ENCODE data around the gene MAP3K13.
"Not testable (repeated sequence)": the region's sequence is repeated elsewhere in the genome, so short reads cannot be mapped to it uniquely, and the experiment has no call there.

The MAP3K13 gene

DNA sequence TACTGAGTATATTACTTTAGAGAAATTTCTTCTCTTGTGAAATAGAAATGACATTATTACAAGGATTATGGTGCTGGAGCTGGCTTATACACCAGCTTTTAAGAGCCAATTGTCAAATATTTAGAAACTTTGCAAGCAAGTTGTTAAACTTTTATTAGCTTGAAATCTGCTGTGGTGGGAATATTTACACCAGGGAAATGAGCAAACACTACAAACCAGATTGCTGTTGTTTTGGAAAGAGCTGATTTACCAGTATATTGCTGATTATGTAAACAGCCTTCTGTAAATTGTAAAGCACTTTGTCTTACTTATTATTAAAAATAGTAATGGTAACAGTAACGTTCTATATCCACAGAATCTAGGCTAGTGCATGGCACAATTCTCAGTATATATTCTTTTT lies 61.5 kb downstream of the MAP3K13 start:
- TF ChIP-seq, protein P1, sequence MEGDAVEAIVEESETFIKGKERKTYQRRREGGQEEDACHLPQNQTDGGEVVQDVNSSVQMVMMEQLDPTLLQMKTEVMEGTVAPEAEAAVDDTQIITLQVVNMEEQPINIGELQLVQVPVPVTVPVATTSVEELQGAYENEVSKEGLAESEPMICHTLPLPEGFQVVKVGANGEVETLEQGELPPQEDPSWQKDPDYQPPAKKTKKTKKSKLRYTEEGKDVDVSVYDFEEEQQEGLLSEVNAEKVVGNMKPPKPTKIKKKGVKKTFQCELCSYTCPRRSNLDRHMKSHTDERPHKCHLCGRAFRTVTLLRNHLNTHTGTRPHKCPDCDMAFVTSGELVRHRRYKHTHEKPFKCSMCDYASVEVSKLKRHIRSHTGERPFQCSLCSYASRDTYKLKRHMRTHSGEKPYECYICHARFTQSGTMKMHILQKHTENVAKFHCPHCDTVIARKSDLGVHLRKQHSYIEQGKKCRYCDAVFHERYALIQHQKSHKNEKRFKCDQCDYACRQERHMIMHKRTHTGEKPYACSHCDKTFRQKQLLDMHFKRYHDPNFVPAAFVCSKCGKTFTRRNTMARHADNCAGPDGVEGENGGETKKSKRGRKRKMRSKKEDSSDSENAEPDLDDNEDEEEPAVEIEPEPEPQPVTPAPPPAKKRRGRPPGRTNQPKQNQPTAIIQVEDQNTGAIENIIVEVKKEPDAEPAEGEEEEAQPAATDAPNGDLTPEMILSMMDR (IDR thresholded peaks at IDR 0.05; ENCODE audit: extremely low read depth, insufficient read depth, missing control alignments): no peak
- DNase-seq (ENCODE audit: low spot score): no peak
- in situ Hi-C loops (cut with MboI; ENCODE audit: low pct_unique_long_range_greater_than_20kb, low sequenced_read_pairs, unreplicated experiment): no loop called here

DNA sequence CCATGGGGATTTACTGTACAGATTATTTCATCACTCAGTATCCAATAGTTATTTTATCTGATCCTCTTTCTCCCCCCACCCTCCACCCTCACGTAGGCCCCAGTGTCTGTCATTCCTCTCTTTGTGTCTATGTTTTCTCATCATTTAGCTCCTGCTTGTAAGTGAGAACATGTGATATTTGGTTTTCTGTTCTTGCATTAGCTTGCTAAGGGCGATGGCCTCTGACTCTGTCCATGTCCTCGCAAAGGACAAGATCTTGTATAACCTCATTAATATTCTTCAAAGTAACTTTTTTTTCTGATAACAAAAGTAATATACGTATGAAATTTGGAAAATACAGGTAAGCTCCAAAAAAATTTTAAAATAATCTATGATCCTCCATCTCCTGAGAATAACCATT lies 67.4 kb downstream of the MAP3K13 start:
- in situ Hi-C loops (cut with MboI; ENCODE audit: low pct_unique_long_range_greater_than_20kb, low sequenced_read_pairs, unreplicated experiment): no loop called here
- no peak for DNase-seq (ENCODE audit: low spot score)
- TF ChIP-seq, protein P1 (IDR thresholded peaks at IDR 0.05; ENCODE audit: extremely low read depth, insufficient read depth, missing control alignments): no peak

DNA sequence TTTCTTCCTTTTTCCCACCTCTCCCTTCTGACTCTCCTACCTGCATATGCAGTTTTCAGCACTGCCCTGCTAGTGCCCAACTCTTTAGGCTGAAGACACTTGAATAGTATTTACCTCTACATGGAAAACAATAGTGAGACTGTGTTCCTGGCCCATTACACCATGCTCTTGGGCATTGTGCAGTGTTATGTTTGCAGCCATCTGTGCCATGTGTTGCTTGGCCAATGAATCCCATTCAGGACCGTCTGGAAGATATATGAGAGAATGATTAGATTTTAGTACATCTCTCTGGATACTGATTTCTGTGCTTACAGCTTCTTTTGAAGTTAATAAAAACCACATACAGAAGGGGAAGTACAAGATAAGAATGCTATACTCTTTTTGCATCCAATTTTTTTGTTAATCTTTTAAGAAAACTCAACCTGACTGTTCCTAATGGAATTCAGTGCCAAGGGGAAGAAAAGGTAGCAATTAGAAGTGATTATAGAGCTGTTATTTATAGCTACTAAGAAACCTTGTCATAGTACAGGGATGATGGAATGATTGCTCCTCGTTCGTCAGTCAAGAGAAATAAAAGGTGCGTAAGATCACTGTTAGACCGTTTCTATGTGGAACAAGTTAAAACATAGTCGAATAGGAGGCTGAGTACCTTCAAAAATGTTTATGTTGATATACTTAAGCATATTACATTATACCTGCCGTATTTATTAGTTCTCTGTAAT lies 77.0 kb downstream of the MAP3K13 start:
- in situ Hi-C loops (cut with MboI; ENCODE audit: low pct_unique_long_range_greater_than_20kb, low sequenced_read_pairs, unreplicated experiment): no loop called here
- no peak for DNase-seq (ENCODE audit: low spot score)
- TF ChIP-seq, protein P1 (IDR thresholded peaks at IDR 0.05; ENCODE audit: extremely low read depth, insufficient read depth, missing control alignments): no peak

DNA sequence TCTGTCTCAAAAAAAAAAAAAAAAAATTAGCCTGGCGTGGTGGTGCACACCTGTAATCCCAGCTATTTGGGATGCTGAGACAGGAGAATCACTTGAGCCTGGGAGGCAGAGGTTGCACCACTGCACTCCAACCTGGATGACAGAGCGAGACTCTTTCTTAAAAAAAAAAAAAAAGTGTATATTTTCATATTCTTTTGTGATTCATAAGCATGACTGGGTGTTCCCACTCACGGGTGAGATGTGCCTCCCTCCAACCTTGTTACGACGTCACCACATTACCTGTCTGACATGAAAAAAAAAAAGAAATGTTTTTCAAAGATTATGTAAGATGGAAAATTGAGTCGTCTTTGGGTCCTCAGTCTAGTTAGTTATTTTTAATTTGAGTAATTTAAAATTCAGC lies 79.1 kb downstream of the MAP3K13 start:
- DNase-seq (ENCODE audit: low spot score): no peak
- TF ChIP-seq, protein P1 (IDR thresholded peaks at IDR 0.05; ENCODE audit: extremely low read depth, insufficient read depth, missing control alignments): no peak
- in situ Hi-C loops (cut with MboI; ENCODE audit: low pct_unique_long_range_greater_than_20kb, low sequenced_read_pairs, unreplicated experiment): no loop called here

DNA sequence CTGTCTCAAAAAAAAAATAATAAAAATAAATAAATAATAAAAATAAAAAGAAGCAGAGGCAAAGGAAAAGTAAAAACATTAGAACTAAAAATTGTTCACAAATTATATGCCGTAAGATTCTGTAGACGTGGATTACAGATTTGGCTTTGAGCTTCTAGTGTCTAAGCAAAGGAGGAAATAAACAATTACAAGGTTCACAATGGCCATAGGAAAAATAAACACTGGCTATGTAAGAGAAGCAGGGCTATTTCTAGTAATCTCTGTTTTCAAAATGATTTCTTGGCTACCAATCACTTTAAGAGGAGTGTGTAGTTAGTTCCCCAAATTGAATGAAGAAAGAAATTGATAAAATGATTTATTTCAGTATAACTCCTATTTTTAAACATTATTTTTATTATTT lies 81.4 kb downstream of the MAP3K13 start:
- no peak for DNase-seq (ENCODE audit: low spot score)
- TF ChIP-seq, protein P1 (IDR thresholded peaks at IDR 0.05; ENCODE audit: extremely low read depth, insufficient read depth, missing control alignments): no peak
- in situ Hi-C loops (cut with MboI; ENCODE audit: low pct_unique_long_range_greater_than_20kb, low sequenced_read_pairs, unreplicated experiment): no loop called here

DNA sequence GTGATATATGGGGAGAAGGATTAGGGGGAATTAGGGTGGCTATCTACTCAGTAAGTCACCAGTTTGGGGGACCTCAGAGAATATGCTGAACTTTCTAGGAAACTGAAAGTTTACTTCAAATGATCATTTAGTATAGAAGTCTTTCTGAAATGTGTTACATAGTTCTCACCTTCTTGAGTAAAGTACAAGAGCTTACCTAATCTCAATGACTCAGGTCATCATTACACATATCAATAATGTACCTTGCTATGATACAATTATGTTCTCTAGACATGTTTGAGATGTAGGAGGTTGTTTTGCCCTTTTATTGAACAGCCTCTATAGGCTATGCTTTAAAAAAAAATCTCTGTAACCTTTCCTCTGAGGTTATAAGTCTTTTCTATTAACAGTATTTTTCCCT lies 85.2 kb downstream of the MAP3K13 start:
- TF ChIP-seq, protein P1 (IDR thresholded peaks at IDR 0.05; ENCODE audit: extremely low read depth, insufficient read depth, missing control alignments): no peak
- no peak for DNase-seq (ENCODE audit: low spot score)
- in situ Hi-C loops (cut with MboI; ENCODE audit: low pct_unique_long_range_greater_than_20kb, low sequenced_read_pairs, unreplicated experiment): no loop called here

DNA sequence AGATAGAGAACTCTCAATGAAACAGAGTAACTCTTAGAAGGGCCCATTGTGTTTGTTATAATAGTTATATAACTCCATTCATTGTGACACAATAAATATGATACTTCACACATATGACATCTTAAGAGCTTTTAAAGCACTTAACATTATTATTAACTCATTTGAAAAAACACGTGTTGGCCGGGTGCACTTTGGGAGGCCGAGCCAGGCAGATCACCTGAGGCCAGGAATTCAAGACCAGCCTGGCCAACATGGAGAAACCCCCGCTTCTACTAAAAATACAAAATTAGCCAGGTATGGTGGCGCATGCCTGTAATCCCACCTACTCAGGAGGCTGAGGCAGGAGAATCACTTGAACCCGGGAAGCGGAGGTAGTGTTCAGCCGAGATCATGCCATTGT lies 88.5 kb downstream of the MAP3K13 start:
- DNase-seq (ENCODE audit: low spot score); in situ Hi-C loops (cut with MboI; ENCODE audit: low pct_unique_long_range_greater_than_20kb, low sequenced_read_pairs, unreplicated experiment): not testable (repeated sequence)
